ENCODE results near the gene TASP1. TPM values are rescaled to one million over a fixed set of nuclear protein-coding genes. Genes with fewer than 3 reads are reported as not detected.
"Not testable (repeated sequence)": the region's sequence is repeated elsewhere in the genome, so short reads cannot be mapped to it uniquely, and the experiment has no call there.

Gene TASP1
- polyA plus RNA-seq, 3 donors = 2.3 to 3.3 (median 2.6) TPM

GRCh38 chr20:13618456-13618855 lies 20.3 kb downstream of the TASP1 start:
- H3K9me3 Mint-ChIP-seq; H3K27ac ChIP-seq (ENCODE audit: low read depth in 1 of 2, low read length in 2 of 2); H3K27me3 ChIP-seq (ENCODE audit: control insufficient read depth in 2 of 2, insufficient read depth in 2 of 2, low read length in 2 of 2); H3K4me2 ChIP-seq (replicated peaks; ENCODE audit: extremely low read depth, low read length, poor library complexity, severe bottlenecking); H3K9me3 ChIP-seq (replicated peaks in 1 of 2; ENCODE audit: control insufficient read depth in 1 of 2, insufficient read depth in 1 of 2, low read length in 2 of 2); H3K4me1 ChIP-seq (ENCODE audit: control insufficient read depth in 1 of 2, insufficient read depth in 2 of 2, low read length in 2 of 2); H3K4me3 Mint-ChIP-seq; H3K9ac ChIP-seq (ENCODE audit: insufficient read depth, low read length, poor library complexity, severe bottlenecking); H3K36me3 ChIP-seq (replicated peaks in 1 of 2; ENCODE audit: control insufficient read depth in 1 of 2, insufficient read depth in 2 of 2, low read length in 2 of 2); H3K4me3 ChIP-seq (replicated peaks in 1 of 3; ENCODE audit: low read depth in 2 of 3, low read length in 3 of 3); intact Hi-C loops (cut with micrococcal nuclease); H3K79me2 ChIP-seq (ENCODE audit: insufficient read depth, low read length); H2AFZ ChIP-seq (ENCODE audit: insufficient read depth, low read depth, low read length, poor library complexity, severe bottlenecking); H3K27me3 Mint-ChIP-seq (ENCODE audit: low read depth in 3 of 3); DNase-seq; H3K27ac Mint-ChIP-seq; H3K4me1 Mint-ChIP-seq; H4K20me1 ChIP-seq (ENCODE audit: insufficient read depth, low read length): not testable (repeated sequence)
- 67% methylated on average over 1 of the region's 1 CpG for WGBS (ENCODE audit: insufficient coverage)
- peaks cover 24 to 28% of the 10 kb centered on the region in 2 donors for H3K36me3 Mint-ChIP-seq

GRCh38 chr20:13617585-13617984 lies 21.1 kb downstream of the TASP1 start:
- H3K27me3 ChIP-seq (ENCODE audit: control insufficient read depth in 2 of 2, insufficient read depth in 2 of 2, low read length in 2 of 2); H3K36me3 ChIP-seq (replicated peaks in 1 of 2; ENCODE audit: control insufficient read depth in 1 of 2, insufficient read depth in 2 of 2, low read length in 2 of 2); H3K9me3 Mint-ChIP-seq; intact Hi-C loops (cut with micrococcal nuclease); H4K20me1 ChIP-seq (ENCODE audit: insufficient read depth, low read length); H3K4me3 Mint-ChIP-seq; H3K27ac Mint-ChIP-seq; H2AFZ ChIP-seq (ENCODE audit: insufficient read depth, low read depth, low read length, poor library complexity, severe bottlenecking); H3K4me1 ChIP-seq (ENCODE audit: control insufficient read depth in 1 of 2, insufficient read depth in 2 of 2, low read length in 2 of 2); H3K9me3 ChIP-seq (replicated peaks in 1 of 2; ENCODE audit: control insufficient read depth in 1 of 2, insufficient read depth in 1 of 2, low read length in 2 of 2); H3K27ac ChIP-seq (ENCODE audit: low read depth in 1 of 2, low read length in 2 of 2); H3K4me1 Mint-ChIP-seq; H3K9ac ChIP-seq (ENCODE audit: insufficient read depth, low read length, poor library complexity, severe bottlenecking); H3K79me2 ChIP-seq (ENCODE audit: insufficient read depth, low read length); H3K4me2 ChIP-seq (replicated peaks; ENCODE audit: extremely low read depth, low read length, poor library complexity, severe bottlenecking); H3K4me3 ChIP-seq (replicated peaks in 1 of 3; ENCODE audit: low read depth in 2 of 3, low read length in 3 of 3); DNase-seq; H3K27me3 Mint-ChIP-seq (ENCODE audit: low read depth in 3 of 3): not testable (repeated sequence)
- WGBS (ENCODE audit: insufficient coverage) = no CpG with 5 or more reads among the region's 2 CpGs
- H3K36me3 Mint-ChIP-seq = peaks cover 21 to 24% of the 10 kb centered on the region in 2 donors

- H3K36me3 ChIP-seq (replicated peaks in 1 of 2; ENCODE audit: control insufficient read depth in 1 of 2, insufficient read depth in 2 of 2, low read length in 2 of 2); H3K4me3 Mint-ChIP-seq; H3K9me3 ChIP-seq (replicated peaks in 1 of 2; ENCODE audit: control insufficient read depth in 1 of 2, insufficient read depth in 1 of 2, low read length in 2 of 2); H3K27ac Mint-ChIP-seq; H4K20me1 ChIP-seq (ENCODE audit: insufficient read depth, low read length); H3K9ac ChIP-seq (ENCODE audit: insufficient read depth, low read length, poor library complexity, severe bottlenecking); H3K4me1 Mint-ChIP-seq; H3K4me2 ChIP-seq (replicated peaks; ENCODE audit: extremely low read depth, low read length, poor library complexity, severe bottlenecking); H3K79me2 ChIP-seq (ENCODE audit: insufficient read depth, low read length); H3K4me1 ChIP-seq (ENCODE audit: control insufficient read depth in 1 of 2, insufficient read depth in 2 of 2, low read length in 2 of 2); H3K4me3 ChIP-seq (replicated peaks in 1 of 3; ENCODE audit: low read depth in 2 of 3, low read length in 3 of 3); intact Hi-C loops (cut with micrococcal nuclease); H3K27me3 ChIP-seq (ENCODE audit: control insufficient read depth in 2 of 2, insufficient read depth in 2 of 2, low read length in 2 of 2); DNase-seq; H3K27me3 Mint-ChIP-seq (ENCODE audit: low read depth in 3 of 3); H2AFZ ChIP-seq (ENCODE audit: insufficient read depth, low read depth, low read length, poor library complexity, severe bottlenecking); H3K27ac ChIP-seq (ENCODE audit: low read depth in 1 of 2, low read length in 2 of 2); H3K9me3 Mint-ChIP-seq: not testable (repeated sequence)
- H3K36me3 Mint-ChIP-seq = peaks cover 18 to 28% of the 10 kb centered on the region in 2 donors
- WGBS (ENCODE audit: insufficient coverage) = no CpG with 5 or more reads among the region's 2 CpGs
Observed at GRCh38 chr20:13616713-13617112, 22.0 kb downstream of the TASP1 start.
